Colon (tissue), 2 donors: ENCODE results near the gene HMGCS2.

Experiments used
- FAIRE-seq: peaks from 2 replicates; lab custom pipeline; 2012; peaks lifted over from hg19 to GRCh38; lab: Jason Lieb, UNC
- donor health status: control.
- donor health status: control.

Gene HMGCS2

DNA sequence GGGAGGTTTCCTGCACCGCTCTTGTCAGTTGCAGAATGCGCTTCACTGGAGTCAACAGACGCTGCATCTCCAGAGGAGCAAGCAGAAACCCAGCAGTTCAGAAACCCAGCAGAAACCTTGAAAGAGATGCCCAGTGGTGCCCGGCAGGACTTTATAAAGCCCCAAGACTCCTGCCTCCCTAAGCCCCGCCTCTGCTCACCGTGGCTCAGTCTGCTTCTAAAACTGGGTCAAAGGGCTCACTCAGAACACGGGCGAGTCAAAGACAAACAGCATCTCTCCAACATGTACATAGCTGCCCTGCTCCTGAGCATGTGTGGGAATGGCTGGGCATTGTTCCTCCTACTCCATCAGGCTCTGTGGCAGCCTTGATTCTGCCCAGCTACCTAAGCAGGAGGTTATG, at the start of gene HMGCS2:
TSS of gene HMGCS2 (minus strand) at position 128 of the 400 bp plus-strand sequence. CDS start at position 67, 61 bp downstream.
- no peak for FAIRE-seq

DNA sequence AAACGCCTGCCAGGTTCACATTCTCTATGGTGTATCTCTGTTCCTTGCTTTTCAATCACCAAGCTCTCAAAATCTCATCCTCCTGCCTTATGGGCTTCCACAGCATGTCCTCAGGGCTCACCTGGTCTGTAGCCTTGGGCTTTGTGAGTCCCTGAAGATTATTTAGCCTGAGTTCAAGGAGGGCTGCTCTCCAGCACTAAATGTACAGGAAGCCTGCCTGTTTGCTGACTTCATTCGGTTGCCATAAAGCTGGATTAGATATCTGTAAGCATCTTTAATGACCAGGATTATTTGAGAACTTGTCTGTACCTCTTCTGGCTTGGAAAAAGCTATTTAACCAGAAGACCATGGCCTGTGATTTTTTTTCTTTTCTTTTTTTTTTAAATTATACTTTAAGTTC, 49.5 kb upstream of the HMGCS2 start:
- FAIRE-seq: no peak

DNA sequence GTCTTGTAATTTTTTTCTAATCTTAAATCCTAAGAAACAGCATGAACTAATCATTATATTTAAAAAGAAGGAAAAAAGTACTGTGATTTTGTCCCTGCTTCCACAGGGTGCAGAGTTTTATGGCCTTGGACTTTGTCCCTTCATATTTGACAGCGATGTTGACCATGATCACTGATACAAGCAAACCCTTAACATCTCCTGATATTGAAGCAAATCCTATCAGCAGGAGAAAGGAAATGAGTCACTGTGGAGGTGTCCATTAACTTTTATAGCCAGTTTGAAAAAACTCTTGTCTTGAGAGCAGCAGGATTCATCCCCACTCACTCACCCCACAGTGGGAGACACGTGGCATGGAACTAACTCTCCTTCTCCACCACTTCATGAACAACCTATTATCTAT, 47.7 kb upstream of the HMGCS2 start:
- FAIRE-seq: no peak

DNA sequence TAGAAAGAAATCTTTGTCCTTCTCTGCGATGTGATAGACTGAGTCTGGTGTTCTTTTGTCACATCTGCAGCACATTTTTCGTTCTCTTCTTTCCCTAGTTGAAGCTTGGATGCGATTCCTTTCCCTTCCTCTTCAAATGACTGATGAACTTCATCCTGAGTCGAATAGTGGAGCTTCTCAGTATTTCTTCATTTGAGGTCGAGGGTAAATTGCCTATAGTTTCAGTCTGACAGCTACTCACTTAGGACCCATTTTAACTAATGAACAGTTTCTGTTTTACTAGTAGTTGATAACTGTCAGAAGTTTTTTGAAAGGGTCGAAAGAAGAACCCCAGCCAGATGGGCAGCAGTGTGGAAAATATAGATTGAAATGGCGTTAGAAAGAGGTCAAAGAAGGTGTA, 47.2 kb upstream of the HMGCS2 start:
- FAIRE-seq: no peak

DNA sequence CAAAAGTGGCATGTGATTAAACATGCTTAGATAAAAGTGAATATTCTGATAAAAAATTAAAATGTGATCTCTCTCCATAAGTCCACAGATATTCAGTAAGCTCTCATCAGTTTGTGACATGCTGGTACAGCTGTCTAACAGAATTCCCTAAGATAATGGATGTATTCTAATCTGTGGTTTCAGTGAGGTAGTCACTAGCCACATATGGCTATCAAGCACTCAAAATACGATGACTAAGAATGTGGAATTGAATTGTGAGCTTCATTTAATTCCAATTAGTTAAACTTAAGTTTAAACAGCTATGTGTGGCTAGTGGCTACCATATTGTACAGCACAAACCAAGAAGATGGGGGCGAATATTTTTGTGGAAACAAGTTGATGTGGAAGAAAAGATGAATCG, 46.7 kb upstream of the HMGCS2 start:
- FAIRE-seq: no peak

DNA sequence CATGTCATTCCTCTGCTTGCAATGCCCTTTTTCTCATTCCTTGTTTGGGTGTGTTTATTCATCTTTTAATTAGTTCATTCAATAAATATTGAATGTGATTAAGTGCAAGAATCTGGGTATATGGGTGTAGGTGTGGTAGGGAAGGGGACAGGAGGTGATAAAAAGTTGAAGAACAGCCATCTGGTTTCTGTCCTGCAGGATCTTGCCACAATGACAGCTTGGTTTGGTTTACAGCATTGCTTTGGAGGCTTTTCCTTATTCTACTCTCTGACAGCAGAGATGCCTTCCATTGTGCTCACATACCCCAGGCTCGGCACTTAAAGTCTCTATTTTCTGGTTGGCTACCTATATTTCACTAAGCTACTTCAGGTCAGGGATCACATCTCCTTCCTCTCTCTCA, 45.6 kb upstream of the HMGCS2 start:
- no peak for FAIRE-seq

DNA sequence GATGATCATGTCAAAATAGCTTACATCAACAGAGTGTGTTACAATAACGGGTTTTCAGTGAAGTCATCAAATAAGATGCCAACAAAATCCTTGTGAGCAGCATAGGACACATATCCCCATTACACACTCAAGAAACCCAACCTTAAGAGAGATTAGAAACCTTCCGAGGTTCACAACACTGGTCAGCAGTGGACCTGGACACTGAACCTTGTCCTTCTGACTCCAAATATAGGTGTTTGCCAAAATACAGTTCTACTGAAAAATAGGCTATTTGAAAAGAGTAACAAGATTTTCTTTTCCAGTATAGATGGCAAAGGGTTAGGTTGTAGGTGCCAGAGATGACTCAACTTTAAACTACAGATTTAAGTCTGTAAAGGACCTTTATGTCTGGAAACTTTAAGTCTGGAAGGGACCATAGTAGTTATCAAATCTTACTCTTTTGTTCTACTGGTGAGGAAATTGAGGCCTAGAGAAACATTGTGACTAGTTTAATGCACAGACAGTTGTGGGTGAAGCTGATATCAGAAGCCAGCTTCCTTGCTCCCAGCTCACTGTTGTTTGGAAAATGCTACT, 43.4 kb upstream of the HMGCS2 start:
- no peak for FAIRE-seq

DNA sequence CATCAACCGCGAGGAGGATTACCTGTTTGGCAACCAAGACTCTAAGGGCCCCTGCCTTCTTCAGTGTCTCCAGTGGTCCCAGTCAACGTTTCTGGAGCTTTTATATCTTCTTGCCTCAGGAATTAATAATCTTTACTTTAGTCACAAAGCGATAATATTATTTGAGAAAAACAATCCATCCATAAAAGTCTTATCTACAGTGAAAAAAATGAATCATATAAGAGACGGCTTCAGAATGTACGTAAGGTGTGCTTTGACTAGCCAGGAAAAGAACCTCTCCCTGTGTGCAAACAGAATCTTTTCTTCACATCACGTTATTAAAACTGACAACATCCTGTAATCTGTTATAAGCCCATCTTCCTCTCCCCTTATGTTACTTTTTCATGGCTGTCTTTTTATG, 42.7 kb upstream of the HMGCS2 start, which contains the start of gene REG4:
TSS of gene REG4 (minus strand) at position 74 of the 400 bp plus-strand sequence. CDS start 2,691 bp downstream, outside the sequence.
- FAIRE-seq: no peak

DNA sequence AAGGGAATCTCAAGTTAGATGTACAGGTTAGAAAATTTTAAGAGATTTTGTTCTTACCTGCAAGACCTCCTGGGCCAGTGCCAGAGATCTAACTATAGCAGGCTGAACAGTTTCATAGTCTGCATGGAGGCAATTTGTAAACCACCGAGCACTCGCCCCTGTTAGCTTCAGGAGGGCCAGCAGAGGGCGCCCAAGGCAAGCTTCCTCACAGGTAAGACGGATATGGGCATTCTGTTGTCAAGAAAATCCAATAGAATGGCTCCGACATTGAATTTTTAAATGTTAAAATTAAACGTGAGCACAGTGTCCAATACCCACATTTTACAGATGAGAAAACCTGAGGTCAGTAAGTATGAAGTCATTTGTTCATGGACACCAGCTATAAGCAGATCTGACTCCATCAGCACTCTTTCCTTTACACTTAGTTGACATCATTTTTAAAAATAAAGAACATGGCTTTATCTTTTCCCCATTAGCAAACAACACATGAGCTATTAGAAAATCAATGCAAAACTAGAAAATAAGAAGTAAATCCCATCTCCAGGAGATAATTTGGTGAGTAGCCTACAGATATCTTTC, 40.4 kb upstream of the HMGCS2 start:
- no peak for FAIRE-seq

DNA sequence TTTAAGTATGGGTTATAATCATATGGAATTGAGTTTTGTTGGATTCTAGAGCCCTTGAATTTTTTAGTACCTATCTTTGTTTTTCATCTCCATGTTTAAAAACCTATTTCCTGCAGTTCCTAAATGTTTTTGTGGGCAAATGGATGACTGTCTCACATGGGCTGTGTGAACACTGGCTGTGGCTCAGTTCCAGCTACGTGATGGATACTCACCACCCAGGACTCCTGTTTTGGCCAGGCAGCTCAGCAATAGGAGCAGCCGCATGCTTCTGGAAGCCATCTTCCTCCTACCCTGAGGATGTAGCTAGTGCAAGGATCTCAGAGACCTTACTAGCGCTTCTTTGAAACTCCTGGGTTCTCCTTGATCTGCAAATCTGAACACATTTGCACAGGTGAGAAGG, 39.8 kb upstream of the HMGCS2 start:
- FAIRE-seq: no peak

DNA sequence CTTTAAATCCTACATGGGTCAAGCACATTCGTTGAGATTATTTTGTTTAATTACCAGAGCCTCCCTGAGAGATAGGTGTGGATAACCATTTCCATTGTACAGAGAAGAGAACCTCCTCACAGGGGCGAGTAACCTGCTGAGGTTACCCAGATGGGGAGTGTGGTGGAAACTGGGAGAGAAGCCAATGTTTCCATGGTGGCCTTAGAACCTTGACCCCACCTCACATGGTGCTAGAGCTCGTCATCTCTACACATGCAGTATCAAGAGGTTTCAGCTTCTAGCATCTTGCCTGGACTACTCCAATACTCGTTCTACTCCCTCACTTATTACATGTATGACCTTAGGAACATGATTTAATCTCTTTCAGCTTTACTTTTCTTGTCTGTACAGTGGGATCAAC, 37.8 kb upstream of the HMGCS2 start:
- FAIRE-seq: no peak

DNA sequence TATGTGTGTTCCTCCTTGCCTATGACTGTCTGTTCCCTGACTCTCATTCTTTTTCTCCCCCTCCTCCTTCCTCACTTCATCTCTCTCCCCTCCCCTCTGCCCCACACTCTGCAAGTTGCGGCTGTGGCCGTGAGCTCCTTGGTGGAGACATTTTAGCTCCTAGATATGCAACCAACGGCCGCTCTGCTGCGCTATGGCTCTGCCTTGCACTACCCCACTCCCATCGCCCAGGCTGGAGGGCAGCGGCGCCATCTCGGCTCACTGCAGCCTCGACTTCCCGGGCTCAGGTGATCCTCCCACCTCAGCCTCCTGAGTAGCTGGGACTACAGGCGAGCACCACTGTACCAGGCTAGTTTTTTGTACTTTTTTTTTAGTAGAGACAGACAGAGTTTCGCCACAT, 37.0 kb upstream of the HMGCS2 start:
- no peak for FAIRE-seq

DNA sequence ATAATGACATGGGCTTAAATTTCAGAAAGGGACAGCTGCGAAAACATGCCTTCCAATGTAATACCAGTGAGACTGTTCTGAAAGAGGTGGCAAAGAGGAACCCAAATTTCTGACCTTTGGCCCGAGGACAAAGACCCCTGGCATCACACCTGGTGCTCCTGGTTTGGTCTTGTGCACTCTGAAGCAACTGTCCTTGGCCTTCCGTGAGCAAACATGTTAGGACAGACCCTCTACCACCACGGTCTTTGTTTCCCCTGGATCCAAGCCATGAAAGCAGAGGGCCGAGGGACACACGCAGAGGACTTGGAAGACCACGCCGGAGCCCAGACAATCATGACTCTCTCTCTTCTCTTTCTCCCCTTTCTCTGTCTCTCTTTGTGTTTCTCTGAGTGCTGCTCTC, 36.5 kb upstream of the HMGCS2 start:
- no peak for FAIRE-seq

DNA sequence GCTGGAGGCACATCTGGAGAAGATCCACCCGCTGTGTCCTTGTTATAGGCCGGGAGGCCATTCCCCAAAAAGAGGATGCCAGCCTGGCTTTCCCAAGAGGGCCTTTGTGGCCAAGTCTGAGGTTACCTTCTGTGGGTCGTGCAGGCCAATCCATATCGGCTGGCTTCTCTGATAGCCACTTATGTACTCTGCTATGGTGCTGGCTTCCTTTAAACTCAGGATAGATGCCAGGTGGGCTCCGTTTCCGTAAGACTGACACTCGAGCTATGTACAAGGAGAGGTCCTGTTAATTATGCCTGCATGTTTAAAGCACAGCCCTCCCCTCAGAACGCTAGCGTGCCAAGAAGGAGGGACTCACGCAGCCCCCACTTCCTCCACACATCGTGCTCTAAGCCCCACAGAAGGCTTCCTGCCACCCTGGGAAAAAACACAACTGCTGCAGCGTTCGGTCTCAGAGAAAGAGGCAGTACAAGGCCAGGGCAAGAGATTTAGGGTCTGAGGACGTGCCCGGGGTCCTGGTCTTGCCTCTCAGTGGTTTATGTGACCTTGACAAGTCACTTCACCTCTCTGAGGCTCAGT, 31.0 kb upstream of the HMGCS2 start:
- no peak for FAIRE-seq

DNA sequence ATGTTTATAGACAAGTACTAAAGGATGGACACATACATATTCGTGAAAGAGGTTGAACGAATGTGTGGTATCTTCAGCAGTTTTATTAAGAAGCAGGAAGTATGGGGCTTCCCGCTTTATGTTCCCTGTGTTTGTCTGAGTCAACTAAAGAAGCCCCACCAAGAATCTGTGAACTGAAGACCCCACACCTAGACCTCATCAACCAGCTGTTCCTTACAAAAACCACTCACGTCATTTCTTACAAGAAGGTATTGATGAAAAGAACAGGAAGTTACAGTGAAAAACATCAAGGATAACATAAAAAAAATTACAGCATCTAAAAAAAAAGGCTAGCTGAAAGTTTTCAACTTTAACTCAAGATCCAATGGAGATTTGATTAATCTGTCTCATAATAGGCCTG, 30.3 kb upstream of the HMGCS2 start:
- FAIRE-seq: no peak

DNA sequence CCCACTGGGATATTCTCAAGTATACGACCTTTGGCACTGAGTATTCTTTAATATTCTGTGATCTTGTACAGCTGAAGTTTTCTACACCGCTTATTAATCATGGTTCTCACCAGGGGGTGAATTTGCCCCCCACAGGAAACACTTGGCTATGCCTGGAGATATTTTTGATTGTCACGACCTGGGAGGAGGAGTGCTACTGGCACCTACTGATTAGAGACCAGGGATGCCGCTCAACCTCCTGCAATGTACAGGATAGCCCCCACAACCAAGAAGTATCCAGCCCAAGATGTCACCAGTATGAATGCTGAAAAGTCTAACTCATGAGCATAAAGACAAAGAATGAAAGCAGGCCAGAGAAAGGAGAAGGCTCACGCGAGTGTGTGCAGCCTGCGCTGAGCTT, 28.9 kb upstream of the HMGCS2 start:
- FAIRE-seq: no peak

DNA sequence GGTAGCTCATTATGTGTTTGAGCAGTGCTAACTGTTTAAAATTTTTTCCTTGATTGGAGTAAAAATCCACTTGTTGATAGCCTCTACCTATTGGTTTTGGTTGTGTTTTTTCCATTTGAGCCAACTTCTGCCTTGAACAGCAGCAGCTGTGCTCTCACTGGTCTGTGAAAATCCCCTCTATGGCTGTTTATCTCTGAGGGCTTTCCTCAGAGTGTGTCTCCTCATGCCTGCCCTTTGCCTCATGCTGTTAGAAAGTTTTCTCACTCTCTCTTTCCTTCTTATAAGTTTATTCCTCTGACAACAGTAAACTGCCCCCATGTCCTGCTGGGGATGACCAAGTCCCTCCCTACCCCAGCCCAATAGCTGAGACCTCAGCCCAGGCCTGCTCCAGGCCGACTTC, 28.5 kb upstream of the HMGCS2 start:
- no peak for FAIRE-seq

DNA sequence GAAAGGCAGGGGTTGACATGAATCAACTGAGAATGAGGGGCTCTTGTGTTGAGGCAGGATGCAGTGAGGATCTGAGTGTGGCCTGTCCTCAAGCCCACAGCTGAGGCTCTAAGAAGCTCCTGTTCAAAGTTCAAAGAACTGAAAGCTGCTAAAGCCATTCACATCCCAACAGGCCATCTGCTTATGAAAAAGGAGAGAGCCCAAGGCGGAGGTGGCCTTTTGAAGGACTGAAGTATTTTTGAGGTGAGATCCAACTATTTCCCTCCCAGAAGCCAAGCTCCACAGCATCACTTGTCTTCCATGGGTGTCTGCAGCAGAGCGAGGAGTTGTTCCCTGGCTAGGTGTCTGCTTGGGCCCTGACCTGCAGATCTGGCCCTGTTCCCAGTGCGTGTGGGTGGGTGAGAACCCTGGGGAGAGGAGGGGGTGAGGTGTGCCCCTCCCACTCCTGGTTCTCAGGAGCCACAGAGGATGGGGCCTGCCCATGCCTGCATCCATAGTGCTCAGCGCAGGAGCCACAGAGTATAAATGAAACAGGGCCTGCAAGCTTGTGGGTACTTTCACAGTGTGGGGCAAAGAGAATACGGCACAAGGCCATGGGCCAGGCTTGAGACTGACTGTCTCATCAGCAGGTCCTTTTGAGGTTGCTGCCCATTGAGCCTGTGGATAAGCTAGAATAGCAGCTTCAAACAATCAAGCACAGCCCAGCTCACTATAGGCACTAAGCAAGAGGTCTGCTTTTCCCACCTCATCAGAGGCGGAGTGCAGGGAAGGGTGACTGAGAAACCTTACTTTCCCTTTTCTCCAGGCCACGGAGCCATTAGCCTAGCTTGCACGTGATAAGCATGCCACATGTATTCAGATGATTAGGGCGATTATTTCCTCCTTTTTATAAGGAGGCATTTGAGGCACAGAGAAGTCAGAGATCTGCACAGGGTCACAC, 26.8 kb upstream of the HMGCS2 start:
- no peak for FAIRE-seq

DNA sequence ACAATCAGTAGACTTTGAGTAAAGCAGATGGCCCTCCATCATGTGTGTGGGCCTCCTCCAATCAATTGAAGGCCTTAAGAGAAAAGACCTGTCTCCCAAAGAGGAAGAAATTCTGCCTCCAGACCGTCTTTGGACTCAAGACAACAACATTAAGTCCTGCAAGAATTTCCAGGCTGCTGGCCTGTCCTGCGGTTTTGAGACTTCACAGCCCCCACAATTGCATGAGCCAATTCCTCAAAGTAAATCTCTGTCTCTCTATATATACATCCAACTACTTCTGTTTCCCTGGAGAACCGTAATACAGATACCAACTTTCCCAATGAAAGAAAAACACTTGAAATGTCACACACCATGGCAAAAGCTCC, 26.2 kb upstream of the HMGCS2 start:
- no peak for FAIRE-seq

DNA sequence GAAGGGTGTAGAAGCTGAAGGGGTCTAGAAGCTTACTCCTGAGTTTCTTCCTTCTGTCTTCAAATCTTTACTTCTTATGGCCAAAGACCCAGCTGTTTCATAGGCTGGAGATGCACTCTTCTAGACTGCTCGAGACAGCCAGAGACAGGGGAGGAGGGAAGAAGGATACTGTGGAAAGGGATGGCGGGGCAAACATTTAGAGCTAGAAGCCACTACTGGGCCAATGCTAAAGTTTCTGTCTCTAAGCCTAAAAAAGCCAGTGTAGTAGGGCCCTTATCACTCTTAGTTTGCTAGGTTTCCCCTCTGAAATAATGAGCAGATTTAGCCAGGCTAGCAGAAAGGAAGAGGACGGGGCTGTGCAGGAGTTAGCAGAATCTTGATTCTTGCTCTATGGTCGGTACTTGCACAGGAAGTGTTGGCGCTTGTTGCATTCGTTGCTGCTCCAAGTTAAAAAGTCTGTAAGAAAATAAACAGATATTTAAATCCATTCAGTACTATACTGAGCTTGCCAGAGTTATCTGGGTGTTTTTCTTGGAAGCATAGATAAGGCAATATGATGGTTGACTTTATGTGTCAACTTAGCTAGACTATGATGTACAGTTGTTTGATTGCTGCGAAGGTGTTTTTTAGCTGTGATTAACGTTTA, 25.6 kb upstream of the HMGCS2 start:
- no peak for FAIRE-seq

DNA sequence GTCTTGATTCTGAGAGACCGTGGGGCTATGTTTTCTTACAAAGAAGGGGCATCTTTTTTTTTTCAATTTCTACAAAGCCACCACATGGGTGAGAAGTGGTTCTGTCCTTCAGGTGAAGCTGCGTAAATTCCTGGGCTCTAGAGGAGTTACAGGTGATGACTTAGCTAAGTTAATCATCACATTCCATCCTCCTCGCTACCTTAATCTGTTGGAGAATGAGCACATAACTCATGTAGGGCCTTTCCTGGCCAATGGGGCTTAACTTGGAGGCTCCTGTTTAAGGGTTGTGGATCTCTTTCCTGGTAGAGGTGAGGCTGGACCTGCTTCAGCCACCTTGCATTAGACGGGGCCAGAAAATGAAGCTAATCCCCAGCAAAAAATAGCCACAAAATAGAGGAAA, 22.7 kb upstream of the HMGCS2 start:
- no peak for FAIRE-seq

DNA sequence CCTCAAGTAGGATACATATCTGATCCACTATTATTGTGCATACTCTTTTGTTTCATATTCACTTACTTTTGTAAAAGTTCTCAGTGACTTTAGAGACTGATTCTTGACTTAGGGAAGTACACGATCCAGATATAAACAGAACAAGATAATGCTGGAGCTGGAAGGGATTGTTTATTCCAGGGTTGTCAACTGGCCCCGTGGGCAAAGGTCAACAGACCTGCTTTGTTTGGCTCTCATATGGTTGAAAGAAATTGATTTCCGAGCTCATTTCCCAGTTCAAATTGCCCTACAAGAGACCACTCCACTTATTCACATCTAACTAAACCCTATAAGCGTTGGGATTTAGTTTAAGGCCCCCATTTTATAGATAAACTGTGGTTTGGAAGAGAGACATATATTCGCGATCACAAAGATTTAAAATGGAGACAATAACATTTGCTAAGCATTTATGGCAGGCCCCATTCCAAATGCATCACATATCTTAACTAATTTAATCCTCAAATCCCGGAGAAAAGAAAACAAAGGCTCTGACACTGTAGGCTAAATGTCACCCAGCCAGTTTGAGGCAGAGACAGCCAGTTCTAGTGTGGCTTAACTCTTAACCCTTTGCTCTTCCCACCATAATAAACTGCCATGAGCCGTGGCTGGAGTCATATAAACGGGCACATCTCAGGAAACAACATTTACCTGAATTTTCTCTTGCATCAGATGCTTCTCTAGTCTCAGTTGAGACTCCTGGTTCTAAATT, 21.9 kb upstream of the HMGCS2 start:
- FAIRE-seq: no peak
